Fibroblast of gingiva (primary cell): ENCODE results near the gene AADACL3.
"Not testable (repeated sequence)": the region's sequence is repeated elsewhere in the genome, so short reads cannot be mapped to it uniquely, and the experiment has no call there.

Experiments
- DNase-seq: peaks from one replicate; pipeline ENCODE4 v3.0.0-alpha.2; 2011; ENCODE audit warnings: low read depth

The AADACL3 gene

GRCh38 chr1:12714710-12715475, 1.0 kb upstream of the AADACL3 start:
- DNase-seq = peak; percentile 36

GRCh38 chr1:12717301-12717838, 1.5 kb downstream of the AADACL3 start:
- no peak for DNase-seq

GRCh38 chr1:12722626-12723025, 6.7 kb downstream of the AADACL3 start:
- no peak for DNase-seq

GRCh38 chr1:12728391-12728790, 12.5 kb downstream of the AADACL3 start:
- DNase-seq = no peak

- DNase-seq = no peak
Measured at GRCh38 chr1:12730156-12730555, 14.2 kb downstream of the AADACL3 start.

GRCh38 chr1:12731084-12731483, 15.2 kb downstream of the AADACL3 start:
- not testable (repeated sequence) for DNase-seq

- no peak for DNase-seq
Measured at GRCh38 chr1:12734651-12735050, 18.7 kb downstream of the AADACL3 start.

- no peak for DNase-seq
Measured at GRCh38 chr1:12738934-12739333, 23.0 kb downstream of the AADACL3 start.

GRCh38 chr1:12739613-12740012, 23.7 kb downstream of the AADACL3 start:
- no peak for DNase-seq

- DNase-seq = no peak
Measured at GRCh38 chr1:12741946-12742345, 26.0 kb downstream of the AADACL3 start.

GRCh38 chr1:12745126-12745991, 29.4 kb downstream of the AADACL3 start:
- no peak for DNase-seq

- no peak for DNase-seq
Measured at GRCh38 chr1:12745992-12746323, 30.0 kb downstream of the AADACL3 start, which contains the start of gene CFAP107. Gene CFAP107 (plus strand): TSS chr1:12746200. CDS start chr1:12746431, 231 bp downstream.

GRCh38 chr1:12748778-12749355, 33.0 kb downstream of the AADACL3 start:
- DNase-seq = no peak

- DNase-seq = no peak
Measured at GRCh38 chr1:12754738-12755137, 38.8 kb downstream of the AADACL3 start.

- no peak for DNase-seq
Measured at GRCh38 chr1:12756273-12756672, 40.4 kb downstream of the AADACL3 start.

GRCh38 chr1:12756768-12757413, 41.0 kb downstream of the AADACL3 start:
- no peak for DNase-seq

- no peak for DNase-seq
Measured at GRCh38 chr1:12757836-12758235, 41.9 kb downstream of the AADACL3 start.

- no peak for DNase-seq
Measured at GRCh38 chr1:12760256-12760795, 44.4 kb downstream of the AADACL3 start.

- no peak for DNase-seq
Measured at GRCh38 chr1:12761781-12762180, 45.9 kb downstream of the AADACL3 start.

- no peak for DNase-seq
Measured at GRCh38 chr1:12762766-12763165, 46.9 kb downstream of the AADACL3 start.

- DNase-seq = no peak
Measured at GRCh38 chr1:12763479-12763878, 47.6 kb downstream of the AADACL3 start.

- DNase-seq = no peak
Measured at GRCh38 chr1:12764016-12764415, 48.1 kb downstream of the AADACL3 start.
